NCI-H526 (cell line): Measurements from ENCODE around the gene PNPLA6.
"Not testable (repeated sequence)": the region's sequence is repeated elsewhere in the genome, so short reads cannot be mapped to it uniquely, and the experiment has no call there.

Experiments
- DNase-seq, 2 experiments: peaks; one replicate each; lab custom pipeline; 2025; lab: John Stamatoyannopoulos, UW

The PNPLA6 gene

DNA sequence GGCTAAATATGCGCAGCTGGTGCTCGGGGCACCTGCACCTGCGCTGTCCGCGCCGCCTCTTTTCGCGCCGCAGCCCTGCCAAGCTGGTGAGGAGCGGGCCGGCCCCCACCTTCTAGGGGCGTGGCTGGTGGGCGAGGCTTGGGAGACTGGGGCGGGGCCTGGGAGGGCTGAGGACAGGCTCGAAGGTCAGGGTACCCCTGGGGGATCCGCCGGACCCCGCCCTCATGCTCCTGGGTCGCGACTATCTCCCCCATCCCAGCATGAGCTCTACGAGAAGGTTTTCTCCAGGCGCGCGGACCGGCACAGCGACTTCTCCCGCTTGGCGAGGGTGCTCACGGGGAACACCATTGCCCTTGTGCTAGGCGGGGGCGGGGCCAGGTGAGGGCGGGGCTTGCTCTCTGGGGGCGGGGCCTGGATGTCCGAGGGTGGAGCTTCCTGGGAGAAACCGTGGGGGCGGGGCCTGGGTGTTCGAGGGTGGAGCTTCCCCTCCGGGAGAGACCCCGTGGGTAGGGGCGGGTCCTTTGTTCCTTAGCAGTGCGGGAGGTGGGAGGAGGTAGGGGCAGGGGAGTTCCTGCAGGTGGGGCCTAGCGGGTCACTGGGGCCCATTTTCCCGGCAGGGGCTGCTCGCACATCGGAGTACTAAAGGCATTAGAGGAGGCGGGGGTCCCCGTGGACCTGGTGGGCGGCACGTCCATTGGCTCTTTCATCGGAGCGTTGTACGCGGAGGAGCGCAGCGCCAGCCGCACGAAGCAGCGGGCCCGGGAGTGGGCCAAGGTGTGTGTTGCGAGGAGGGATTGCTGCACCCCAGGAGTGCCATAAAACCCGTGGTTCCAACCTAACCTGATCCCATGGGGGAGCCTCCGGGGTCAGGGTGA is 19.7 kb downstream of the PNPLA6 start:
- no peak for DNase-seq

DNA sequence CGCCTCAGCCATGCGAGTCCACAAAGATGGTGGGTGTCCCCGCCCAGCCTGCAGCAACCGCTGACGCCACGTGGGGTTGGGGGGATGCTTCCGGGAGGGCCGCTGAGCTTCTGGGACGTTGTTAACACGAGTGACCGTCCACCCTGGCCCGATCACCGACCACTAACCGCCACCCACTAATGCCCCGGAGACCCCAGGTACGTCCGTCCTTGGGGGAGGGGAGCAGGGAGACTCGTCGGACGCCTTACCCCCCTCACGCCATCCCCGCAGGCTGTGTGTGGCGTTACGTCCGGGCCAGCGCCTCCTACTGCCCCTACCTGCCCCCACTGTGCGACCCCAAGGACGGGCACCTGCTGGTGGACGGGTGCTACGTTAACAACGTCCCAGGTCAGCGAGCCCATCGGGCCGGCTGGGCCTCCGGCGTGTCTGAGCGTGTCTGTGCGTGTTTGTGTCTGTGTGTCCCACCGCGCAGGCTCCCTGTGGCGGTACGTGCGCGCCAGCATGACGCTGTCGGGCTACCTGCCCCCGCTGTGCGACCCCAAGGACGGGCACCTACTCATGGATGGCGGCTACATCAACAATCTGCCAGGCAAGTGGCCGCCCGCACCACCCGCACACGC is 21.3 kb downstream of the PNPLA6 start:
- DNase-seq = no peak

GRCh38 chr19:7558667-7559066 is 23.1 kb downstream of the PNPLA6 start:
- no peak for DNase-seq

- DNase-seq = no peak
Observed at GRCh38 chr19:7559102-7559501, 23.6 kb downstream of the PNPLA6 start.

DNA sequence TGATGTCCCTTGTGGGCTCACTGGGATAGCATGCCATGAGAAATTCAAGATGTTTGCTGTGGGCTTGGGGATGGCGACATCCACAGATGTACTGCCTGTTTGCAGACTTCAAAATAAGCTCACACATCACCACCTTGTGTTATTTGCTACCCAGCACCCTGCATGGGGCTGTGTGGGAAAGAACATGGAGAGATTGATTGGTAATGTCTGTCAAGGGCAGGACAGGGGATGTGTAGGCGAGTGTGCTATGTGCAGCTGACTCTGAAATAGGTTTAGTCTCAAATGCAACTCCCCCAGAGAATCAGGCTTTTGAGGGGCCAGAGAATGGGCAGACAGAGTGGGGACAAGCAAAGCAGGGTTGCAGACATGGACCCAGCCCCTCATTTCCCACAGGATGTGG is 24.7 kb downstream of the PNPLA6 start:
- no peak for DNase-seq

DNA sequence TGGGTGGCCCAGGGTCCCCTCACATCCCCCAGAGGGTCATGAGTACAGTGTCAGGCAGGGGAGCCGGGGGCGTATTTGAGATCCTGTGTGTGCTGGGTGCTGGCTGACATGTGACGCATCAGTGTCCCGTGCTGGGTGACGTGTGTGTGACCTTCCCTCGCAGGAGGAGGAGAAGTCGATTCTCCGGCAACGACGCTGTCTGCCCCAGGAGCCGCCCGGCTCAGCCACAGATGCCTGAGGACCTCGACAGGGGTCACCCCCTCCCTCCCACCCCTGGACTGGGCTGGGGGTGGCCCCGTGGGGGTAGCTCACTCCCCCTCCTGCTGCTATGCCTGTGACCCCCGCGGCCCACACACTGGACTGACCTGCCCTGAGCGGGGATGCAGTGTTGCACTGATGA is 25.8 kb downstream of the PNPLA6 start:
- DNase-seq = no peak

DNA sequence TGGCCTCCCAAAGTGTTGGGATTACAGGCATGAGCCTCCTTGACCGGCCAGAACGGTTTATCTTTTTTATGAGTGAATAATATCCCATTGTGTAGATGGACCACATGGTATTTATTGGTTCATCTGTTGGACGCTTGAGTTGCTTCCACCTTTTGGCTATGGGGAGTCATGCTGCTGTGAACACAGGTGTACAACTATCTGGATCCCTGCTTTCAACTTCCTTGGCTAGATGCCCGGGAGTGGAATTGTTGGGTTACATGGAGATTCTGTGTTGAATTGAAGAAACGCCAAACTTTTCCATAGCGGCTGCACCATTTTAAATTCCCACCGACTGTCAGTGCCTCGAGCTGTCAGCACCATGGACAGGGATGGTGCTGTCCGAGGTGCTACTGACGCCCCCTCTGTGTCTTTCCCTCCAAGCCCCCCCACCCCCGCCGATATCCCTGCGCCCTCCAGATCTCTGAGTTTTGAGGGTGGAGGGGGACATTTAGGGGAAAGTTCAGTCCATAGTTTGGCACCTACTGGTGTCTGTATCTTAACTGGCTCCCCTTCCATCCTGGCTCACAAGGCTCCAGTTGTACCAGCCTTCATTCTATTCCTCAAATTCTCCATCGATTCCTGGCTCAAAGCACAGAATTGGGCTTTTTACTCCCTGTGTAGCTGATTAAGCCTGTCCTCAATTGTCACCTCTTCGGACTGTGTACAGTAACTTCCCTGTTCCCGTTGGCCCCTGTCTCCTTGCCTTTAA is 27.3 kb downstream of the PNPLA6 start:
- no peak for DNase-seq

GRCh38 chr19:7564866-7565265 is 29.3 kb downstream of the PNPLA6 start:
- no peak for DNase-seq

DNA sequence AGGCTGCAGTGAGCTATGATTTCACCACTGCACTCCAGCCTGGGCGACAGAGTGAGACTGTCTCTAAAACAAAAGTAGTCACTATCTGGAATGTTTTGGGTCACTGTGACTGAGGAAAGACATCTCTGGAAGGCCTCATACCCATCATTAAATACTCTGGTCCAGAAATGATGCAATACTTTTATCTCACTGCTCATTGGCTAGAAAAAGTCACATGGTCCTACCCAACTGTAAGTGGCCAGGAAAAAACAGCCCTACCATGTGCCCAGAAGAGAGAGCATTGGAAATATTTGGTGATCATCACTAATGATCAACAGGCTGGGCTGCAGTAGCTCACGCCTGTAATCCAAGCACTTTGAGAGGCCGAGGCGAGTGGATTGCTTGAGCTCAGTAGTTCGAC is 29.8 kb downstream of the PNPLA6 start:
- no peak for DNase-seq

GRCh38 chr19:7570761-7571160 is 35.2 kb downstream of the PNPLA6 start:
- DNase-seq = no peak

DNA sequence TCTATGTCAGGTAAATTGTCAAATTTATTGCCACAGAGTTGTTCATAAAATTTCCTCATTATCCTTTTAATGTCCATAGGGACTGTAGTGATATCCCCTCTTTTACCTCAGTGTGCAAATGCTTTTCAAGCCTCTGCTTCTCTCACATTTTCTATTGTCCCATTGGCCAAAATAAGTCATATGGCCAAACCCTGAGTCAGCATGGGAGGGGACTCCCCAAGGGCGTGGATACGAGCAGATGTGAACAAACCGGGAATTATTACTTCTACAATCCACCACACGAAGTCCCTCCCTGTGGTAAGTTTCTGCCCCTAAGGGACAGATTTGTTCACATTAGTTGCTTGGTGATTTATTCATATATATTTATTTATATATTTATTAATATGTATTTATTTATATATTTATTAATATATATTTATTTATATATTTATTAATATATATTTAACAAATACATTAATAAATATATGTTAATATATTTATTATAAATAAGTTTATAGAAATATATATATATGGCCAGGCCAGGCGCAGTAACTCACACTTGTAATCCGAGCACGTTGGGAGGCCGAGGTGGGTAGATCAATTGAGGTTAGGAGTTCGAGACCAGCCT is 40.0 kb downstream of the PNPLA6 start:
- no peak for DNase-seq

- not testable (repeated sequence) for DNase-seq
Observed at GRCh38 chr19:7577422-7577821, 41.9 kb downstream of the PNPLA6 start.

DNA sequence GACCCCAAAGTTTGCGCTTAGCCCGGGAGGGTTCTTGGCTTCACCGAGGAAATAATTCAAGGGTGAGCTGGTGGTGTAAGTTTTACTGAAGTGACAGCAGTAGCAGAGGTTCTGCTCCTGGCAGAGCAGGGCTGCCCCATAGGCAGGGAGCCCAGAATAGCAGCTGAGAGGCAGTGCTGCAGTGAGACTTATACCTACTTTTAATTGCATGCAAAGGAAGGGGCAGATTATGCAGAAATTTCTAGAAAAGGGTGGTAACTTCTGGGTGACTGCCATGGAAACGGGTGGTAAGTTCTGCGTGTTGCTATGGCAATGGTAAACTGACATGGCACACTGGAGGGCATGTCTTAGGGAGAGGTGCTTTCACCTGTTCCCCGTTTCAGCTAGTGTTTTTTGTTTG is 42.6 kb downstream of the PNPLA6 start:
- DNase-seq = no peak

- DNase-seq = no peak
Observed at GRCh38 chr19:7579182-7579581, 43.7 kb downstream of the PNPLA6 start.

DNA sequence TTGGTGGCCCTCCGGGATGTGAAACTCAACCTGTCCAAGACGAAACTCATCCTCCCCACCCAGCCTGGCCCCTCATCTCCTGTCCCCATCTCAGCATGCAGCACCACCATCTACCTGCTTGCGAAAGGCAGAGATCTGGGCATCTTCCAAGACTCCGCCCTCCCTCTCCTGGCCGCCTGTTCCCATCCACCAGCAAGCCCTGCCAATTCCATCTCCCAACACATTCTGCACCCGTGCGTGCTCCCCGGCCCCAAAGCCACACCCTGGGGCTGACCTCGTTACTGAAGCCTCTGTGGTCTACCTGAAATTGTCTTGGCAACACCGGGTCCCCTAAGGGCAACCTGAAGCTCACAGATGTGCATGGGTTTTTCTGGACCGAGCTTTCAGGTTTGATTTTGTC is 46.9 kb downstream of the PNPLA6 start:
- DNase-seq = no peak

DNA sequence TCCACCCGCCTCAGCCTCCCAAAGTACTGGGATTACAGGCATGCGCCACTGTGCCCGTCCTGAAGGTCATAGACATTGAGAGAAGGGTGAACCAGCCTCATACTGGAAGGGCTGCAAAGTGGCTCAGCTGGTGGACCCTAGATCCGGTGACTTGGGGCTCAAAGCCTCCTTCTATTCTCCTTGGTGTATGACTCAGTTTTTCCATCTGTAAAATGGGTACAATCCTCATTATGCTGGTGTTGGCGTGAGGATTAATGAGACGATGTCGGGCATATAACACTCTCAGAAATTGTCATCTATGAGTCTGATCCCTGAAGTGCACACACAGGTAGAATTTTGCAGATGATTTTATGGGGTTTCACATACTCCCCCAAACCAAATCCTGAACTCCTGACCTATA is 54.3 kb downstream of the PNPLA6 start:
- DNase-seq = no peak

GRCh38 chr19:7590256-7590655 is 54.7 kb downstream of the PNPLA6 start:
- no peak for DNase-seq

DNA sequence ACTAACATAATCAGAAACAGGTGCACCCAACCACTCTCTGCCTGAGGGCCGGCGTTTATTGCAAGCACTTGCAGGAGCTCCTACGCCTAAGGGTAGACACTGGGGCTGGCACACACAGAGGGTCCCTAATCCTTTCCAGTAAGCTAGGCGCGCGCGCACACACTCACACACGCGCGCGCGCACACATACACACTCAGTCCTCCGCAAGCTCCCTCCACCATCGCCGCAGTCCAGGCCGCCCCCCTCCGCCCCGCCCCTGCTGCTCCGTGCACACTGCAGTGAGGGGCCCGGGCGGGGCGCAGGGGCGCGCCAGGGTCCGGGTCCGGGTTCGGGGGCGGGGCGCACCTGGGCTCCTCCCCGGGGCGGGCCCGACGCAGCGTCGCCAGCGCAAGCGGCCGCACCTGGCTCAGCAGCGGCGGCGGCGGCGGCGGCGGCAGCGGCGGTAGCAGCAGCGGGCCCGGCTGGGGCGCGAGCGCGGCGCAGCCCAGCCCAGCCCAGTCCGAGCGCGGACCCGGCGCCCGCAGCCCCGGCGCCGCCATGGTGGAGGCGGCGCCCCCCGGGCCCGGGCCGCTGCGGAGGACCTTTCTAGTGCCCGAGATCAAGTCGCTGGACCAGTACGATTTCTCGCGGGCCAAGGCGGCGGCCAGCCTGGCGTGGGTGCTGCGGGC is 60.1 kb downstream of the PNPLA6 start, which contains the start of gene CAMSAP3:
CAMSAP3 (plus strand) TSS at position 398 of the 668 bp plus-strand sequence; CDS start at position 538, 140 bp downstream.
- DNase-seq = peak; percentile 62 to 84

GRCh38 chr19:7596211-7596937 is 60.9 kb downstream of the PNPLA6 start:
- peak in 1 of 2 experiments; percentile 17 for DNase-seq

DNA sequence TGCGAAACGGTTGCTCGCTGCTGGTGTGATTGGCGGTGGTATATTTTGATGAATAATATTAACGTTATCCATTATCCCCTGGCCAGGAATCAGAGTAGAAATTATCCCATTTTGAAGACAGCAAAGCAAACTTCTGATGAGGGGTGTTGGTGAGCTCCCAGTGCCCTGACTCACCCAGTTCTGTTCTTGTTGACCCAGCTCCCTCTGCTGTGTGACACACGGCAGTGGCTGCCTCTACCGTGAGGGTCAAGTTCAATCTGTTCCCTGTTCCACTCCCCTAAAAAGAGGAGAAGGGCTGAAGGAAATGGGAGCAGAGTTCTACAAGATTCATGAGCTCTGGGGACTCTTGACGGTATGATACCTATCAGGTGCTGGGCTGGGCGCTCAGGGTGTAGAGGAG is 62.2 kb downstream of the PNPLA6 start:
- DNase-seq = no peak

DNA sequence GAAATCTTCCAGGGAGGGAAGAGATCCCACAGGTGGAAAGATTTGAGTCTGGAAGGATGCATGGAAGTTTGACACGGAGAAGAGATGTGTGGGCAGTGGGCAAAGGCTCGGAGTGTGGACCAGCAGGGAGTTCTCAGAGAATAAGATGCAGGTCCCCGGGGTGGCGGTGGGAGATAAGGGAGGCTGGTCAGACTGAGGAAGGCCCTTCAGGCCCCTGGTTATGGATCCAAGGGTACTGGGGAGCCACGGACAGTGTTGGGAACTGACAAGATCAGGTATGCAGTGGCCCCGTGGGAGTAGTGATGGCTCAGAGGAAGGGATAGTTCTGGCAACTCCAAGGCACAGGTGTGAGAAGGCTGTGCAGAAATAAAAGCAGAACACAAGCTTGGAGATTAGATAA is 62.7 kb downstream of the PNPLA6 start:
- no peak for DNase-seq
